Fibroblast of lung (primary cell): ENCODE results near the gene RTN4RL2. TPM values are rescaled to one million over a fixed set of nuclear protein-coding genes. Genes with fewer than 3 reads are reported as not detected.

Experiments
- DNase-seq, 2 donors: peaks; one replicate each; pipeline versions ENCODE4 v3.0.0 to v3.0.0-alpha.2; 2010; ENCODE audit warnings: low read depth in 2 of 2
- H2AFZ ChIP-seq: 2 replicates; pipeline ENCODE4 v1.5.1; 2012; ENCODE audit warnings: low read length, control low read depth, inconsistent platforms
- H3K27ac ChIP-seq: 2 replicates; pipeline ENCODE4 v1.5.1; 2011; ENCODE audit warnings: low read length, control low read depth; ENCODE audit not compliant: insufficient read depth
- H3K27me3 ChIP-seq: 2 replicates; pipeline ENCODE4 v1.5.1; 2011; ENCODE audit warnings: mild to moderate bottlenecking, low read length; ENCODE audit not compliant: control insufficient read depth, insufficient read depth
- H3K36me3 ChIP-seq: 2 replicates; pipeline ENCODE4 v1.5.1; 2011; ENCODE audit warnings: low read length; ENCODE audit not compliant: control insufficient read depth, insufficient read depth
- H3K4me1 ChIP-seq: 2 replicates; pipeline ENCODE4 v1.5.1; 2011; ENCODE audit warnings: low read length; ENCODE audit not compliant: control insufficient read depth, insufficient read depth; ENCODE audit errors: extremely low read depth
- H3K4me2 ChIP-seq: 2 replicates; pipeline ENCODE4 v1.5.1; 2011; ENCODE audit warnings: low read length, control low read depth; ENCODE audit not compliant: insufficient read depth; ENCODE audit errors: extremely low read depth
- H3K4me3 ChIP-seq, 4 experiments: fragments of 200-600 bp in 1 of 4; sonication (generic) in 1 of 4; replicated peaks in 1 of 4; 2 replicates each; pipeline ENCODE4 v1.5.1; 2011 to 2016; ENCODE audit warnings: low read length in 4 of 4, low read depth in 3 of 4, mild to moderate bottlenecking in 3 of 4, control low read depth in 2 of 4, inconsistent platforms in 1 of 4, mixed read lengths in 1 of 4; ENCODE audit not compliant: insufficient read depth in 1 of 4; ENCODE audit errors: control extremely low read depth in 1 of 4
- H3K79me2 ChIP-seq: 2 replicates; pipeline ENCODE4 v1.5.1; 2012; ENCODE audit warnings: mild to moderate bottlenecking, low read length, inconsistent platforms; ENCODE audit not compliant: control insufficient read depth, insufficient read depth
- H3K9ac ChIP-seq: 2 replicates; pipeline ENCODE4 v1.5.1; 2011; ENCODE audit warnings: mild to moderate bottlenecking, low read length, control low read depth; ENCODE audit not compliant: insufficient read depth
- H3K9me3 ChIP-seq: 2 replicates; pipeline ENCODE4 v1.5.1; 2012; ENCODE audit warnings: low read depth, low read length; ENCODE audit not compliant: control insufficient read depth, insufficient read depth
- H4K20me1 ChIP-seq: 2 replicates; pipeline ENCODE4 v1.5.1; 2011; ENCODE audit warnings: low read length; ENCODE audit not compliant: control insufficient read depth, insufficient read depth; ENCODE audit errors: extremely low read depth
- EZH2 ChIP-seq: IDR thresholded peaks from 2 replicates; pipeline ENCODE4 v1.5.1; 2012; ENCODE audit warnings: low read length, control low read depth, mild to moderate bottlenecking; ENCODE audit errors: missing control alignments
- polyA plus RNA-seq, 2 donors: library from polyadenylated mRNA; depleted of rRNA in 1 of 2; stranded (reverse) in 1 of 2; unstranded in 1 of 2; fragments of >200 nt; gene quantifications; 2 replicates each; pipeline ENCODE4 v1.2.1, GENCODE V29; 2011 to 2012; ENCODE audit warnings: missing spikeins in 1 of 2
- total RNA-seq: library from RNA; depleted of rRNA; stranded (reverse); fragments of >200 nt; gene quantifications from 2 replicates; pipeline ENCODE4 v1.2.1, GENCODE V29; 2014
- TF ChIP-seq, protein P1 (sequence below), 2 donors: IDR thresholded peaks in 1 of 2; conservative IDR thresholded peaks in 1 of 2; 1 replicate in 1 of 2; 2 replicates in 1 of 2; pipeline ENCODE4 v1.5.1; 2011 to 2012; ENCODE audit warnings: low read length in 2 of 2, control low read depth in 1 of 2, inconsistent platforms in 1 of 2, low read depth in 1 of 2, mild to moderate bottlenecking in 1 of 2

RTN4RL2 gene
- total and polyA plus RNA-seq, 2 donors (not counting 1 experiment from before 2014, with no cell fraction given) = 0.17 to 0.27 TPM

- Histone ChIP-seq H3K9ac (no peak overlapping the region), H3K36me3 (no peaks in the 10 kb centered on the region), H3K27me3 (peaks cover 7% of the 10 kb centered on the region), H3K79me2 (no peaks in the 10 kb centered on the region), H3K4me2 (no peak overlapping the region), H3K4me3 (peak overlapping the region in 1 of 4 experiments; percentile 53), H3K4me1 (no peaks in the 10 kb centered on the region), H3K9me3 (no peaks in the 10 kb centered on the region), H4K20me1 (no peaks in the 10 kb centered on the region), H2AFZ (no peak overlapping the region), H3K27ac (no peak overlapping the region)
- DNase-seq = no peak
- TF ChIP-seq, protein P1, sequence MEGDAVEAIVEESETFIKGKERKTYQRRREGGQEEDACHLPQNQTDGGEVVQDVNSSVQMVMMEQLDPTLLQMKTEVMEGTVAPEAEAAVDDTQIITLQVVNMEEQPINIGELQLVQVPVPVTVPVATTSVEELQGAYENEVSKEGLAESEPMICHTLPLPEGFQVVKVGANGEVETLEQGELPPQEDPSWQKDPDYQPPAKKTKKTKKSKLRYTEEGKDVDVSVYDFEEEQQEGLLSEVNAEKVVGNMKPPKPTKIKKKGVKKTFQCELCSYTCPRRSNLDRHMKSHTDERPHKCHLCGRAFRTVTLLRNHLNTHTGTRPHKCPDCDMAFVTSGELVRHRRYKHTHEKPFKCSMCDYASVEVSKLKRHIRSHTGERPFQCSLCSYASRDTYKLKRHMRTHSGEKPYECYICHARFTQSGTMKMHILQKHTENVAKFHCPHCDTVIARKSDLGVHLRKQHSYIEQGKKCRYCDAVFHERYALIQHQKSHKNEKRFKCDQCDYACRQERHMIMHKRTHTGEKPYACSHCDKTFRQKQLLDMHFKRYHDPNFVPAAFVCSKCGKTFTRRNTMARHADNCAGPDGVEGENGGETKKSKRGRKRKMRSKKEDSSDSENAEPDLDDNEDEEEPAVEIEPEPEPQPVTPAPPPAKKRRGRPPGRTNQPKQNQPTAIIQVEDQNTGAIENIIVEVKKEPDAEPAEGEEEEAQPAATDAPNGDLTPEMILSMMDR (conservative IDR thresholded peaks at IDR 0.05 in 1 of 2, IDR thresholded peaks at IDR 0.05 in 1 of 2; ENCODE audit: low read depth in 1 of 2, low read length in 2 of 2) = no peak
- TF ChIP-seq EZH2 = peak; percentile 19
These were observed 21.8 kb downstream of the RTN4RL2 start for GRCh38 chr11:57481915-57482781.

DNA sequence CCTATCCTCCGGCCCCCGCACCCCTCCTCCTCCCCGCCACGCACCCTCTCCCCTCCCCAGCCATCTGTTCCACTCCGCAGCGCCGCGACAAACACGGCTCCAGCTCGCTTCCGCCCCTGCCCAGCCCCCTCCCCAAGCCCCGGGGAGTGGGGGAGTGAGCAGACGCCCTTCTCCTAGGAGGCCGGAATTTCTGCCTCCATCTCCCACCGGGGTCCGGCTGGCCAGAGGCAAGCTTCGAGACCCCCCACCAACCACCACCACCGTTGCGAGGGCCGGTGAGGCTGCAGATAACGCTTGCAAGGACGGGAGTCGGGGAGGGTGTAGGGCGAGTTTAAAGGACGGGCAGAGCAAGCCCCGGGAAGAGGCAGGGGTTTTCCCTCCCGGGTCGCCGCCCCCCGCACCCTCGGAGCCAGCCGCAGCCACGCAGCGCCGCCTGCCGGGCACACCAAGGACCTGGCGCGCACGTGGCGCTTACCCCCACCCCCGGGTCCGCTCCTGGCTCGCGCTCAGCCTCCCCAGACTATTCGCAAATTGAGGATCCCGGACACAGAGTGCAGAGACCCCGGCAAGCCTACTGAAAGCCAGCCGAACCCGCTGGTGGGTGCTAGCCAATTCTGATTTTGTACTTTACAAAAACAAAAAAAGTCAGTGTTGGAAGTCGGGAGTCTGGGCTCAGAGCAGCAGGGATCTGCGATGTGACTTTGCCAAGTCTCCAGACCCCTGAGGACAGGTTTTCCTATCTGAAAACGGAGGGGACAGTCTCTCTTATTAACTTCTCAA, 22.6 kb downstream of the RTN4RL2 start:
- Histone ChIP-seq H3K4me3 (peak overlapping the region in 3 of 4 experiments; percentile 3 to 53 (median 26)), H3K27me3 (peaks cover 7% of the 10 kb centered on the region), H3K79me2 (no peaks in the 10 kb centered on the region), H3K27ac (no peak overlapping the region), H3K9me3 (no peaks in the 10 kb centered on the region), H2AFZ (no peak overlapping the region), H4K20me1 (no peaks in the 10 kb centered on the region), H3K36me3 (no peaks in the 10 kb centered on the region), H3K4me1 (no peaks in the 10 kb centered on the region), H3K9ac (no peak overlapping the region), H3K4me2 (peak overlapping the region; percentile 66)
- no peak for TF ChIP-seq EZH2
- TF ChIP-seq, protein P1 (conservative IDR thresholded peaks at IDR 0.05 in 1 of 2, IDR thresholded peaks at IDR 0.05 in 1 of 2; ENCODE audit: low read depth in 1 of 2, low read length in 2 of 2) = peak; percentile 61 to 68
- DNase-seq = no peak

DNA sequence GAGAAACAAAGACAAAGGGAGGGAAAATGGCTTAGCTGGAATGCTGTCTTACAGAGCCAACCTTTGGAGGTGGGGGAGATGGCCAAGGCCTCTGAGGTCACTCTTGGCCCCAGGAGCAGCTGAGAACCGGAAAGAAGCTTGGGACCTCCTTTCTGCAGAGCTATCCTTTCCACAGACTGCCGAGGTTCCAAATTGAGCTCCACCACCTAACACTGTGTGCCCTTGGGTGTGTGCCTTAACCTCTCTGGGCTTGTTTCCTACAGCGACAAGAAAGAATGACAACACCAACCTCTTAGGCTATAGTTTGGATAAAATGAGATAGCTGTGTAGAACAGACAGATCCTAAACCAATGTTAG, 23.2 kb downstream of the RTN4RL2 start:
- no peaks in the 10 kb centered on the region for H3K4me1 ChIP-seq
- no peak overlapping the region for H3K4me3 ChIP-seq
- H3K27me3 ChIP-seq = peaks cover 7% of the 10 kb centered on the region
- H4K20me1 ChIP-seq = no peaks in the 10 kb centered on the region
- DNase-seq = no peak
- H3K4me2 ChIP-seq = no peak overlapping the region
- no peak overlapping the region for H3K9ac ChIP-seq
- H3K36me3 ChIP-seq = no peaks in the 10 kb centered on the region
- no peaks in the 10 kb centered on the region for H3K9me3 ChIP-seq
- H3K79me2 ChIP-seq = no peaks in the 10 kb centered on the region
- no peak overlapping the region for H2AFZ ChIP-seq
- H3K27ac ChIP-seq = no peak overlapping the region
- TF ChIP-seq EZH2 = no peak
